Thymus (tissue), 11 donors: ENCODE results near the gene PRPF6. TPM values are rescaled to one million over a fixed set of nuclear protein-coding genes. Genes with fewer than 3 reads are reported as not detected.
A peak's percentile ranks its signal among the peaks of the same experiment; 100 is the strongest.

Source experiments
- DNase-seq, 9 donors: peaks; one replicate each; pipeline ENCODE4 v3.0.0-alpha.2; 2013; ENCODE audit warnings: low spot score in 9 of 9, low read depth in 6 of 9, missing footprints in 1 of 9
- H3K27ac ChIP-seq, 2 donors: one replicate each; pipeline ENCODE4 v1.5.1; 2013; ENCODE audit warnings: control low read depth in 1 of 2, low read depth in 1 of 2, low read length in 1 of 2, mild to moderate bottlenecking in 1 of 2, moderate library complexity in 1 of 2
- H3K27me3 ChIP-seq, 2 donors: one replicate each; pipeline ENCODE4 v1.5.1; 2013; ENCODE audit warnings: low read length in 1 of 2; ENCODE audit not compliant: control insufficient read depth in 2 of 2, insufficient read depth in 1 of 2
- H3K36me3 ChIP-seq, 2 donors: one replicate each; pipeline ENCODE4 v1.5.1; 2013; ENCODE audit warnings: low read length in 1 of 2, mild to moderate bottlenecking in 1 of 2, moderate library complexity in 1 of 2; ENCODE audit not compliant: control insufficient read depth in 2 of 2, insufficient read depth in 2 of 2
- H3K4me1 ChIP-seq, 2 donors: one replicate each; pipeline ENCODE4 v1.5.1; 2013; ENCODE audit warnings: low read length in 2 of 2; ENCODE audit not compliant: control insufficient read depth in 2 of 2, insufficient read depth in 2 of 2
- H3K4me3 ChIP-seq, 2 donors: one replicate each; pipeline ENCODE4 v1.5.1; 2013; ENCODE audit warnings: low read length in 2 of 2, control low read depth in 1 of 2, mild to moderate bottlenecking in 1 of 2
- H3K9me3 ChIP-seq, 2 donors: one replicate each; pipeline ENCODE4 v1.5.1; 2013; ENCODE audit warnings: low read length in 1 of 2, mild to moderate bottlenecking in 1 of 2; ENCODE audit not compliant: control insufficient read depth in 2 of 2, insufficient read depth in 1 of 2
- WGBS: extraction: QIAGEN DNeasy Blood & Tissue Kit; methylation state at CpG from one replicate; pipeline ENCODE4 v1.1.7; 2013; 5-methylcytosine and 5-hydroxymethylcytosine counted together
- polyA plus RNA-seq: library from polyadenylated mRNA; stranded (reverse); fragments of 200-250 nt; gene quantifications from one replicate; pipeline ENCODE4 v1.2.3, GENCODE V29; 2013
- total RNA-seq: library from RNA; stranded (reverse); fragments of 120-200 nt; gene quantifications from one replicate; pipeline ENCODE4 v1.2.4, GENCODE V29; 2013
- donor health status: healthy.

Gene PRPF6
- total and polyA plus RNA-seq, 2 donors, result 45.1 to 56.1 TPM

GRCh38 chr20:64040231-64041039 is 59.5 kb downstream of the PRPF6 start:
- no peak overlapping the region for H3K4me3 ChIP-seq
- peaks cover 0 to 8% of the 10 kb centered on the region in 2 donors for H3K9me3 ChIP-seq
- peaks cover 11 to 64% of the 10 kb centered on the region in 2 donors for H3K27me3 ChIP-seq
- peaks cover 0 to under 1% of the 10 kb centered on the region in 2 donors for H3K36me3 ChIP-seq
- peak overlapping the region in 1 of 2 donors; percentile 60 for H3K27ac ChIP-seq
- DNase-seq, result peak in 1 of 9 donors; percentile 51
- peaks cover 28 to 78% of the 10 kb centered on the region in 2 donors for H3K4me1 ChIP-seq
- WGBS, result 56% methylated on average over 12 of the region's 12 CpGs

- peaks cover 0 to 8% of the 10 kb centered on the region in 2 donors for H3K9me3 ChIP-seq
- H3K27me3 ChIP-seq, result peaks cover 12 to 72% of the 10 kb centered on the region in 2 donors
- no peaks in the 10 kb centered on the region for H3K36me3 ChIP-seq
- peak overlapping the region; percentile 52 to 57 for H3K4me3 ChIP-seq
- 42% methylated on average over 15 of the region's 15 CpGs for WGBS
- H3K4me1 ChIP-seq, result peaks cover 28 to 78% of the 10 kb centered on the region in 2 donors
- H3K27ac ChIP-seq, result peak overlapping the region; percentile 6 to 86
- DNase-seq, result peak in 1 of 9 donors; percentile 36
These were observed 60.3 kb downstream of the PRPF6 start for GRCh38 chr20:64041040-64041780.

- Histone ChIP-seq H3K4me3 (peak overlapping the region; percentile 52 to 57), H3K27ac (peak overlapping the region in 1 of 2 donors; percentile 86), H3K36me3 (no peaks in the 10 kb centered on the region), H3K9me3 (peaks cover 0 to 8% of the 10 kb centered on the region in 2 donors), H3K27me3 (peaks cover 13 to 73% of the 10 kb centered on the region in 2 donors), H3K4me1 (peaks cover 28 to 77% of the 10 kb centered on the region in 2 donors)
- DNase-seq, result peak in 1 of 9 donors; percentile 48
- WGBS, result 5% methylated on average over 11 of the region's 11 CpGs
These were observed 60.8 kb downstream of the PRPF6 start for GRCh38 chr20:64041781-64042053.

GRCh38 chr20:64042054-64042781 is 61.3 kb downstream of the PRPF6 start:
- Histone ChIP-seq H3K27me3 (peaks cover 16 to 73% of the 10 kb centered on the region in 2 donors), H3K27ac (peak overlapping the region; percentile 86 to 87)
- under 1% methylated on average over 55 of the region's 55 CpGs for WGBS

GRCh38 chr20:64043768-64044167 is 62.8 kb downstream of the PRPF6 start:
- H3K4me1 ChIP-seq, result peaks cover 28 to 77% of the 10 kb centered on the region in 2 donors
- peaks cover 0 to 8% of the 10 kb centered on the region in 2 donors for H3K9me3 ChIP-seq
- peaks cover 22 to 71% of the 10 kb centered on the region in 2 donors for H3K27me3 ChIP-seq
- no peak overlapping the region for H3K4me3 ChIP-seq
- no peak for DNase-seq
- H3K27ac ChIP-seq, result no peak overlapping the region
- H3K36me3 ChIP-seq, result no peaks in the 10 kb centered on the region
- 91% methylated on average over 9 of the region's 9 CpGs for WGBS

More at GRCh38 chr20:64042054-64042781, 61.3 kb downstream of the PRPF6 start:
- peak in 2 of 9 donors; percentile 64 to 78 for DNase-seq
- H3K9me3 ChIP-seq, result peaks cover 0 to 8% of the 10 kb centered on the region in 2 donors
- no peaks in the 10 kb centered on the region for H3K36me3 ChIP-seq
- peak overlapping the region; percentile 52 to 57 for H3K4me3 ChIP-seq
- peaks cover 28 to 77% of the 10 kb centered on the region in 2 donors for H3K4me1 ChIP-seq

- no peak overlapping the region for H3K4me3 ChIP-seq
- WGBS, result 97% methylated on average over 14 of the region's 14 CpGs
- H3K27me3 ChIP-seq, result peaks cover 29 to 68% of the 10 kb centered on the region in 2 donors
- peaks cover 23 to 70% of the 10 kb centered on the region in 2 donors for H3K4me1 ChIP-seq
- DNase-seq, result no peak
- H3K9me3 ChIP-seq, result peaks cover 0 to 4% of the 10 kb centered on the region in 2 donors
- H3K27ac ChIP-seq, result no peak overlapping the region
- H3K36me3 ChIP-seq, result no peaks in the 10 kb centered on the region
These were observed 63.7 kb downstream of the PRPF6 start for GRCh38 chr20:64044484-64045247.

- 92% methylated on average over 11 of the region's 11 CpGs for WGBS
- H3K36me3 ChIP-seq, result no peaks in the 10 kb centered on the region
- peaks cover 16 to 70% of the 10 kb centered on the region in 2 donors for H3K4me1 ChIP-seq
- DNase-seq, result no peak
- H3K9me3 ChIP-seq, result peaks cover 0 to 5% of the 10 kb centered on the region in 2 donors
- peaks cover 38 to 68% of the 10 kb centered on the region in 2 donors for H3K27me3 ChIP-seq
- H3K4me3 ChIP-seq, result no peak overlapping the region
- H3K27ac ChIP-seq, result no peak overlapping the region
These were observed 64.5 kb downstream of the PRPF6 start for GRCh38 chr20:64045346-64046011.

- WGBS, result 96% methylated on average over 8 of the region's 8 CpGs
- Histone ChIP-seq H3K9me3 (peaks cover 0 to 5% of the 10 kb centered on the region in 2 donors), H3K27me3 (peaks cover 50 to 70% of the 10 kb centered on the region in 2 donors), H3K36me3 (no peaks in the 10 kb centered on the region), H3K4me1 (peaks cover 3 to 59% of the 10 kb centered on the region in 2 donors), H3K27ac (no peak overlapping the region), H3K4me3 (no peak overlapping the region)
- DNase-seq, result no peak
These were observed 66.1 kb downstream of the PRPF6 start for GRCh38 chr20:64047046-64047389.
